T-helper 2 cell (primary cell): ENCODE measurements around the gene CITED1.
"Not testable (repeated sequence)": the region's sequence is repeated elsewhere in the genome, so short reads cannot be mapped to it uniquely, and the experiment has no call there.

Experiments used
- DNase-seq, 5 experiments: peaks; one replicate each; pipeline versions ENCODE4 v3.0.0 to v3.0.0-alpha.2; 2012 to 2022
- total RNA-seq, 2 donors: gene quantifications; one replicate each; lab custom pipeline; 2026; lab: John Stamatoyannopoulos, UW

CITED1 gene
- total RNA-seq = 0 reads per million in 2 donors

- peak in 1 of 5 experiments; percentile 25 for DNase-seq
Observed at GRCh38 chrX:72305286-72306084, at the start of gene CITED1. TSS of gene CITED1 (minus strand) at chrX:72305914. CDS start at chrX:72302869, 3,045 bp downstream.

DNA sequence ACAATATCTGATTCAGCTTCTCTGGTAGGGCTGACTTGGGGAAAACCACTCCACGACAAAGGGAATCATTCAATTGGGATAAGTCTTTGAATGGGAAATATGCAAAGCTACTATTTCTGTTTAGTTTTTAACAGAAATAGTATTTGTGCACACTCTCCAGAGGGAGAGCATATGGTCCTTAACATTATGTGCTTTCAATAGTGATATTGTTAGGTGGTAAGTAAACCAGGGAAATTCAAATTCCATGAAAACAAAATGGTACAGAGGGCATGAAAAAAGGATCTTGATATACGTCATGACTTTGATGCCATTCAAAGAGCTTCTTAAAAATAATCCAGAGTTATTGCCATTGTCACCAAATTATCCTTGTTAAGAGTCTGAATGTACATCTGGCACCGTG lies 47.1 kb upstream of the CITED1 start:
- DNase-seq = no peak

GRCh38 chrX:72351606-72352334 lies 46.1 kb upstream of the CITED1 start:
- DNase-seq = no peak

DNA sequence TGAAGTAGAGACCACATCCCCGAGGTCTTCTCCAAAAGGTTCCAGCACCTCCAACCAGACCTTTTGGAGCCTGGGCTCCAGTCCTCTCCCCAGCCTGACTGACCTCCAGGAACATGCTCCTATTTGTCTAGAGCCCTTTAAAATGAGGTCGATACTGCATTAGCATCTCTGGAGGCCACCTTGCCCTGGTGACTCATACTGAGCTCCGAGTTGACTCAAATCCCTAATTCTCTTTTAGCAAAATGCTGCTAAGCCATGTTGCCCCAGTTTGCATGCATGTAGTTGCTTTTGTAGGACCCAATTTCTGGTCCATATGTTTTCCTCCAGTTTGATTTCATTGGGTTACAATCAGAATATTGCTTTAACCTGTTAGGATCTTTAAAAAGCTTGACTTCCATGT lies 43.5 kb upstream of the CITED1 start:
- DNase-seq = peak in 1 of 5 experiments; percentile 70

GRCh38 chrX:72348247-72348979 lies 42.7 kb upstream of the CITED1 start:
- DNase-seq = peak in 1 of 5 experiments; percentile 46

DNA sequence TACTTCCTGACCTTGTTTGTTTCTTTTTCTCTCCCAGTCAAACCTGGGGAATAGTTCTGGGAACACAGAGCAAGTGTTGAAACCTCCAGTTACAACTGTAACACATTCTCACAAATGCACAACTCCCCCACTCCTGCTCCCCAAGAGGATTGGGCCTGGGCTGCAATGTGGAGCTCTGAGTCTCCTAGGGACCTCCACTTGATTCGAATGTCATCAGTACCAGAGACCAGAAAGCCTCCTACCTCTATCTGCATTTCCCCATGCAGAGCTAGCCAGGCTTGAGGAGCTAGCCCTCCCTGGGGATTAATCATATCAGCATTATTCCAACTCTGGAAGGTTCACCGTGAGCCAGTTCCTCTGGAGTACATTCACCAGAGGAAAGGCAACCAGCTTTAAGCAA lies 41.7 kb upstream of the CITED1 start:
- DNase-seq = no peak

DNA sequence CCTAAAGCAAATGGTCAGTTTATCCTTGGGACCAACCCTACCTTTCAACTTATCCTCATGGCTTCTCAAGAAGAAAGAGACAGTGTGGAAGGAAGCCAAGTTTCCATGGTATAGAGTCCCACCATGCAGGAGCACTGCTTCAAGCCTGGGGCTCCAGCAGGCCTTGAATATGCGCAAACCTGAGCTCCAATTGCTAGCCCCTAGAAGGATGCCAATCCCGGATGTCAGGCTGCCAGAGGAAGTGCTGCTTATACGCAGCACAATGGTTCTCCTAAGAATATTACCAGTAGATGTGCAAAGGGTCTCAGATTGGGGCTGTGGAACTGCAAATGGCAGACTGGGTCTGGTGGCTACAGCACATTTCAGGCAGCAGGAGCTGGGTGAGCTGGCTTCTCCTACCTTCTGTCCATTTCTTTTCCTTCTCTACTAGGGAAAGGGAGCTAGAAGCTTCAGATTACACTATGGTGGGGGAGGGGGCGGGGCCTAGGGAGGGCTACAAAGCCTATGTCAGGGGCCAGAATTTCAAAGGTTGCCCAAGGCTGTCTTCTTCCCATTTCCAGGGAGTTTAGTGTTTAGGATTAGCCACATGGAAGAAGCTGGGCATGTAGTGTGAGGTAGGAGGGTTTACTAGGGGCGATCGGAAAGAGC lies 40.7 kb upstream of the CITED1 start:
- no peak for DNase-seq

DNA sequence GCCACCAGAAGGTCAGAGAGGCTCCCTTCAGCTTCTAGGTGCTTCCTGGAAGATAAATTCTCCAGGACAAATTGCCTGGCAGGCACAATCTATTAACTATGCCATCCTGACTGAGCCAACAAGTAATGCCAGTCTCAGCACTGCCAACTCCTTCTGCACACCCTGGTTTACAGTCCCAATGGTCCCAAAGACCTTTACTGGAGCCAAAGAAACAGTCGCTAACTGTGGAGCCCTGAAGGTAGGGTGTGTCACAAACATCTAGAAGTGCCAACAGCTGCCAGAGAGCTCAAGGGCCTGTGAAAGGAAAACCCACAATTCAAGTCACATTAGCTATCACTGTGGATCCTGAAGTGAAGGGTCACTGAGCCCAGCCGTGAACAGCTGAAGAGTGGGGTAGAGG lies 34.9 kb upstream of the CITED1 start:
- no peak for DNase-seq

- DNase-seq = no peak
Observed at GRCh38 chrX:72340041-72340440, 34.3 kb upstream of the CITED1 start.

DNA sequence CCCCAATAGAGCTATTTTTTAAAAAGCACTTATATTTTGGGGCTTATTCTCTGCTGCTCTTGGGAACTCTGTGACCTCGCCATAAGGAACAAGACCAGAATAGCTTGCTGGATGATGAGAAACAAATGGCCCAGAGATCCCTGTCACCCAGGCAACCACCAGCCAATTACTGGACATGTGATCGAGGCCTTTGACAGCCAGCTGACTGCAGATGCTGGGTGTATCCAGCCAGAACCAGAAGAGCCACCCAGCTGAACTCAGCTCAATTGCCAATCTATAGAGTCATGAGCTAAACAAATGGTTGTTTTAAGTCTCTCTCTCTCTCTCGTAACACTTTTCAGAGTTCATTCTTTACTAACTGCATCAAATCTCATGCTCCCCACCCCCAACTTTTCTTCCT lies 24.4 kb upstream of the CITED1 start:
- no peak for DNase-seq

GRCh38 chrX:72326605-72327300 lies 21.0 kb upstream of the CITED1 start:
- no peak for DNase-seq

DNA sequence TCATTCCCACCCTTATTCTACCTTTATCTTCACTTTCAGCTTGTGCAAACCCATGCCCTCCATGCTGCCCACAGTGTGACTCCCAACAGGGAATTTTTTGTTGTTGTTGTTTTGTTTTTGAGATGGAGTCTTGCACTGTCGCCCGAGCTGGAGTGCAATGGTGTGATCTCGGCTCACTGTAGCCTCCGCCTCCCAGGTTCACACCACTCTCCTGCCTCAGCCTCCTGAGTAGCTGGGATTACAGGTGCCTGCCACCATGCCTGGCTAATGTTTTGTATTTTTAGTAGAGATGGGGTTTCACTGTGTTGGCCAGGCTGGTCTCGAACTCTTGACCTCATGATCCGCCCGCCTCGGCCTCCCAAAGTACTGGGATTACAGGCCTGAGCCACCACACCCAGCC lies 13.9 kb upstream of the CITED1 start:
- DNase-seq = not testable (repeated sequence)

GRCh38 chrX:72317139-72317538 lies 11.4 kb upstream of the CITED1 start:
- DNase-seq = no peak

GRCh38 chrX:72316408-72317110 lies 10.8 kb upstream of the CITED1 start:
- DNase-seq = no peak

DNA sequence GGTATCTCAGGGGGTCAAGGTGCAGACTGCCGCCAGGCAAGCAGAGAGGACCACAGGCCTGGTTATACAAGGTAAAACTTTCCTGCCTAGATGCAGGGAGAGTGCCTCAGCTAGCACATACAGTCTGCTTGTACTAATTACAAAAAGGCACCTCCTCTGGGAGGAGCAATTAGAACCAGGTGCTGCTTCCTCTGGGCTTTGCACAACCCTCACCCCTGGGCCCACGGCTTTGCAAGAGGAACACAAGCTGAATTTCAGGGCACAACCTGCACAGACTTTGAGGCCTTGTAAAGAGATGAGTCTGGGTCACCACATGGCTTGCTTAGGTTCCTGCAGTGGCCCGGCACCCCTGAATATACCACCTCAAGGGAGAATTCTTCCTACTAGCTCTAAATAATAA lies 9.2 kb upstream of the CITED1 start:
- no peak for DNase-seq

- no peak for DNase-seq
Observed at GRCh38 chrX:72313707-72314641, 8.3 kb upstream of the CITED1 start.

DNA sequence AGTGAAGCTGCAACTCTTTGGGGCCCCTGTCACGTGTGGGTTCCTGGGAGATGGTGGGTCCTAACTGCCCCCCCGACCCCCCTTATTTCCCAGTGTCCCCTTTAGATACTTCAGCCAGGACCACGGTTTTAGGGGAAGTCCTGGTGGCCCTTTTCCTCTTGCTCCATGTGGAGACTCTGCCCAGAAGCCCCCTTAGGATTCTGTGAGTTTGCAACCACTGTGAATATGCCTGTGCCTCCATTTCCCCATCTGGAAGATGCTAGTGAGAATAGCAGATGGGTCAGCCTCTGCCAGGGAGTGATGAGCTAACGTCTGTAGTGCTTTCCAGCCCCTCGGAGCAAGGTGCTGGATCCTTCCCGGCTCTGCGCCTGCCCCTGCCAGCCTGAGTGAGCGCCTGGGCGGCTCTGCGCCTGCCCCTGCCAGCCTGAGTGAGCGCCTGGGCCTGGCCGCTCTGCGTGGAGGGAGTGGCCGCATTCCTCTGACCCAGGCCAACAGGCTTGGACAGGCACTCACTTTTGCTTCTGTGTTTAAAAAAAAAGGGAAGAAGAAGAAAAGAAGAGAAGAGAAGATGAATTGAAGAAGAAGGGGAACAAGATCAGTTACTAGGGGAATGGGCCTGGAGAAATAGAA lies 6.7 kb upstream of the CITED1 start:
- DNase-seq = no peak

DNA sequence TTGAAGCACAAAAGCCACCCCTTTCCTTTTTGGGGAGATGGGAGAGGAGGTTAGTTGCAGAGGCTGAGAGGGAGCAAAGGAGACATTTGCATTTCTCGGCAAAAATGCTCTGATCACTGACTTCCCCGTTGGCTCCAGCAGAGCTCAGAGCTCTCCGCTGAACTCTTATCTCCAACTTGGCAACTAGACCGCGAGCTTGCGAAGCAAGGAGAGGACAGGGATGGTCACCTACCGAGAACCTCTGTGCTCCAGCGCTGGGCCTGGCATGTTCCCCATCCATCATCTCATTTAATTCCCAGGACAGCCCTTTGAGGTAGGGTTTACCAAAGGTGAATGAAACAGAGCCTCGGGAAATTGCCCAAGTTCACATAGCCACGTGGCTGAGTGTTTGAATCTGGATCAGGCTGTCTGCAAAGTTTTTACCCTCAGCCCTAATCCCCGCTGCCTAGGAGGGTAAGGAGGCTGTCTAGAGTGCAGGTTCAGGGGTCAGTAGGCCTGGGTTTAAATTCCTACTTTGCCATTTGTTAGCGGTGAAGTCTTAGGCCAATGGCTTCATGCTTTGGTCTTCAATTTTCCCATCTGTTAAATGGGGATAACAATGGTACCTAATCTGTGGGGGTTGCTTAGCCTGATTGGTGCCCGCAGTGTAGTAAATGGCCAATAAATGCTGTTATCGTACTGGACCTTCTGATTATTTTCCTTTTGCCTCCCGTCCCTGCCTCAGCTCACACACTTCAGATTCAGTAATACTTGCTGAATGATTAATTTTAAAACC lies 3.8 kb upstream of the CITED1 start:
- no peak for DNase-seq
